T-helper 2 cell treated with Interferon-gamma antibody and Interleukin-4, amounts not matched to agents 100 ng/mL and 5 ng/mL, for 36 hours (primary cell): ENCODE data around the gene JARID2. TPM values are rescaled to one million over a fixed set of nuclear protein-coding genes. Genes with fewer than 3 reads are reported as not detected.

Source experiments
- intact Hi-C: fragments of 100-400 bp; cut with micrococcal nuclease; formaldehyde crosslinking; loops from one replicate; pipeline ENCODE4 v1.15.1; 2023
- total RNA-seq: library from RNA; stranded (reverse); gene quantifications from 2 replicates; pipeline ENCODE4 v1.2.3, GENCODE V29; 2022

JARID2 gene
- total RNA-seq, 1 donor from 2014 or later = 32.0 TPM

DNA sequence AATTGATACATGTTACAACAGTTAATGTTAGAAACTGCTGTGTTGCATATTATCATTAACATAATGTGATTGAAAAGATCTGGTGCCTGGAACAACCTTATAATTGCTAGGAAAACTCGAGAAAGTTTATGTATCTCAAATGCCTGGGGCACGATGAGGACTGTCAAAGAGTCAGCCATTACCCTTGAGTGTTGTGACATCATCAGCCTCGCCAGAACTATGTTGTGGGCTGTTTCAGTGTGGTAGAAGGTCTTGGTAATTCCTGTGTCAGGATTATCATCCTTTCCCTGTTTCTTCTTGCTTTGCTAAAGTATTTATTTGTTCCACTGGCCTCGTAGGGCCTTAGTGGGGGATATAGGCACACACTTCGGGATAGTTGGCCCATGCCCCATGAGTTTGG lies 231.9 kb downstream of the JARID2 start:
- intact Hi-C loops = no loop called here

DNA sequence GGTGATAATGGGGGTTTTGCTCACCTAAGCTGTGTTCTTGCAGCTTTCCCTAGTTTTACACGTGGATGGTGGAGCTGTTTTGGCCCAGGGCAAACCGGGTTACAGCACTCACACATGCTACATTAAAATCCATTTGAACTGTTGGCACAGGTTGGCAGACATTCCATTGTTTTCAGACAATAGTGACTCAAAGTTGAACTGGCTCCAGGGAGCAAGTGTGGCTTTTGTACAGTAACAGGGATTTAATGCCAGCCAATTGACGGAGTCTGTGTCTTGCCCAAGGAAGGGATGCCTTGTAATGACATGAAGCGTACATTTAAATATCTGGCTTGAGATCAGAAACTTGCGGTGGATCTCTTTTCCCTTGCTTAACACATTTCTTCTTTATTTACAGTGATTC lies 233.9 kb downstream of the JARID2 start:
- intact Hi-C loops = no loop called here

DNA sequence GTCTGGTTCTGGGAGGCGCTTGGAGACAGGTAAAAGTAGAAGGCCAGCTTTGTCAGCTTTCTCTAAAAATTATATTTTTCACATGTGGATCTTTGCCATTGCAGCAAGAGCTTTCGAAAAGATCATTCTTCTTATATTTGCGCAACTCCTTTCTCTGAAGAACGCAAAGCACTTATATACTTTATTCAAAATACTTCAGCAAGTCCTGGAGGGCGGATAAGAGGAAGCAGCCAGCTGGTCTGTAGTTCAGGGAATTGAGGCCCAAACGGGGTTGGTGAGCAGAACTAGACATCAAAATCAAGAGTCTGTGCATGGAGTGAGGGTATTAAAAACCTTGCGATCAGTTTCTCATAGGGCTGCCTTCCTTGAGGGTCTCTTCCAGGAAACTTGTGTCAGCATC lies 234.7 kb downstream of the JARID2 start:
- intact Hi-C loops = no loop called here

DNA sequence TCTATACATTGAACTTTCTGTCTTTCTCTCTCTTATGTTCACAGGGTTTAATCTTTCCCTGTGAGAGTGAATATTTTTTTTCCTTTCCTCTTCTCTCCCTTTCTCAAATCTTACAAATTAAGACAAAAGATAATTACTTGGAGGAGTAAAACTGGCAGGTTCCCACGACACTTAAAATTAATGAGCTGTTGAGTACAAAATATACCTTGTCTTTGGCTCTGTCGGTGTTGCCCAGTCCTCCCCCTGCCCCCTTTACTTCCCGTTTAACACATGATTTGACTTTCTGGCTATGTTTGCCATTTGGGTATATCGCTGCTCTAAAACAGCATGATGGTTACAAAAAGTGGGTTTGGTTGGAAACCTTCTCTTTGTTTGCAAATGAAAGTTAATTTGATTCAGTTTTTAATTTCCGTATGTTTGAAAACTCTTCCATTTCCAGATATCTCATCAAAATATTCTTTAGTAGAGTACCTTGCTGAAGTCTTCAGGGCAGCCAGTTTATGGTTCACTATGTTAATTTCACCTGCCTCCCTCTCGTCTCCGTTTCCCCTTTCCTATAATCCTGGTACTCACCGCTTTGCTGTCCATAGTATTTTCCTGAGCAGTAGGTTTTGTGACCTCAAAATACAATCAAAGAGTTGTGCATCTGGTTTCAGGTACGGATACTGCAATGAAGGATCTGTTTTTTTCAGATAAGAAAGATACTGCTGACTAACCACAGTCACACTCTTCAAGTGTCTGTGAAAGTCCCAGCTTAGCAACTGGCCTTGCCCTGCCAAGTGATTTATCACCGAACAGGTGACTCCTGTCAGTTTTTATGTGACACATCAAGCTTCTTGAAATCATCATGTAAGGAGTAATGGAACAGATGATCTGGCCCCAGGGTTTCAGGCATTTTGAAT lies 235.8 kb downstream of the JARID2 start:
- intact Hi-C loops = no loop called here

DNA sequence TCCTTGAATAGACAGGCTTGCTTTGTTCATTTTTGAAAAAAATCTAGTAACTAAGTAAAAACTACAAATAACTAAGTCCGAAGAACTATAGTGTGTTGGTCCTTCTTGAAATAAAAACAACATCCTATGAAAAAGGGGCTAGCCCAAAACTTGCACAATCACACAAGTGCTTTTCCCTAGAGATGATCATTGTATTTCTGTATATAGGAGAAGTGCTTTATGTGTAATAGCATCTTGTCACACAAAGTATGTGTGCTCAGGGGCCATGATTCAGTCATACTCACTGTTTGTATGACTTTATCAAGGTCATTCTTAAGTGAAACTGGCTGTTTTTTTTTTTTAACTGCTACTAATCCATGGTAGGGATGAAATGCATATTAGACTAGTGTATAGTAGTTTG lies 237.2 kb downstream of the JARID2 start:
- intact Hi-C loops = no loop called here

DNA sequence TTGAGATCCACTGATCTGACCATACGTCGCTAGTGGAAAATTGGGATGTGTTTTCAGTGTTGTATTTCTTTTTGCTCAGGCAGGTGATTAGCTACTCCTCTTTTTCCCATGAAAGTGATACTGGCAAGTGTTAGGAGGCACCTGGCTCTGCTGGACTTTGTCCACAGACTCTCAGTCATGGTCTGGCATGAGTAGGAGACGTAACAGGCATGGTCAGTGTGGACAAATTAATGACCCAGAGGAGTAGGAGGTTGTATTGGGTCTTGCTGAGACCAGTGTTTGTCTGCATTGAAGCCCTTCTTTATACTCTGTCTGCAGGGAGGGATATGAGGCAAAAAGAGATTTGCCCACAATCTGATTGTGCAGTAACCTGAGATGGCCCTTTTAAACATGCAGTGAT lies 238.3 kb downstream of the JARID2 start:
- intact Hi-C loops = no loop called here

DNA sequence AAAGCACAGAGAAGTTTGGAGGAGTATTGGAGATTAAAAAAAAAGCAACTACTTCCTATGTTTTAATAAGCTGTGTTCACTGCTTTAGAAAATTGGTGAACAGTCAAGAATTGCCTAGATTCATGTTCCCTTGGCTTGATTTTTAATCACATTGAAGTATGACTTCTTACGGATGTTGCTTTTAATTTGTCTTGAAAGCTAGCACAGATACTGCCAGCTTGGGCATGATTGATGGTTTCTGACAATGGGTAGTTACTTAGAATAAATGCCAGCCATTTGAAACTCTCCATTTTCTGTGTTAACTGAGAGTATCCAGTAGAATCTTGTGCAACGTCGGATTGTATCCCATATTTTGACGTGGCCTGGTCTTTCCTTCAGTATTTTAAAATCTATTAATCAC lies 239.0 kb downstream of the JARID2 start:
- intact Hi-C loops = no loop called here

DNA sequence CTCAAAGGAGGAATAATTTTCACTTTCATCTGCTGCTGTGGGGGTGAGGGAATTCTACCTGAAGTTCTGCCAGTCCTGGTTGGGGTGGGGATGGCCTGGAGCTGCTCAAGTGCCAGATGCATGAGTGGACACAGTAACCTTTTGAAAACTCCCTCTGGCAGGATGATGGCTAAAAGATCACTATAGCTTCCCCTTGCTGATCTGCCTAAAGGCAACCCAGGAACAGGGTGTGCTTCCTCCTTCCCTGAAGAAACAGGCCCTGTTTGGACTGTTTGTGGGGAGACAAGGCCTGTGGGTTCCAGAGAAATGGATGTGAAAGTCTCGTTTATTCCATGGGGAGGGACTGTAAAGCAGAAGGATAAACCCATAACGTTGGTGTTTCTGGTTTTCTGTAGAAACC lies 240.1 kb downstream of the JARID2 start:
- intact Hi-C loops = no loop called here

DNA sequence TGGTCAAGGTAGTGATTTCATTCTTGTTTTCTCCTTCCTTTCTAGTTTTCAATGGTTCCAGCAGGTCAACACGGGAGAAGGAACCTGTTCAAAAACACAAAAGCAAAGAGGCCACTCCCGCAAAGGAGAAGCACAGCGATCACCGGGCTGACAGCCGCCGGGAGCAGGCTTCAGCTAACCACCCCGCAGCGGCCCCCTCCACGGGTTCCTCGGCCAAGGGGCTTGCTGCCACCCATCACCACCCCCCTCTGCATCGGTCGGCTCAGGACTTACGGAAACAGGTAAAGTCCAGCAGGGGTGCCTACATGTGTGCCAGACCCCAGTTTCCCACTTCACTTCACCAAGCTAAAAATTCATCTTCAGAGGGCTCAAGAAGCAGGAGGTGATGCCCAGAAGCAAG lies 241.4 kb downstream of the JARID2 start:
- intact Hi-C loops = no loop called here

DNA sequence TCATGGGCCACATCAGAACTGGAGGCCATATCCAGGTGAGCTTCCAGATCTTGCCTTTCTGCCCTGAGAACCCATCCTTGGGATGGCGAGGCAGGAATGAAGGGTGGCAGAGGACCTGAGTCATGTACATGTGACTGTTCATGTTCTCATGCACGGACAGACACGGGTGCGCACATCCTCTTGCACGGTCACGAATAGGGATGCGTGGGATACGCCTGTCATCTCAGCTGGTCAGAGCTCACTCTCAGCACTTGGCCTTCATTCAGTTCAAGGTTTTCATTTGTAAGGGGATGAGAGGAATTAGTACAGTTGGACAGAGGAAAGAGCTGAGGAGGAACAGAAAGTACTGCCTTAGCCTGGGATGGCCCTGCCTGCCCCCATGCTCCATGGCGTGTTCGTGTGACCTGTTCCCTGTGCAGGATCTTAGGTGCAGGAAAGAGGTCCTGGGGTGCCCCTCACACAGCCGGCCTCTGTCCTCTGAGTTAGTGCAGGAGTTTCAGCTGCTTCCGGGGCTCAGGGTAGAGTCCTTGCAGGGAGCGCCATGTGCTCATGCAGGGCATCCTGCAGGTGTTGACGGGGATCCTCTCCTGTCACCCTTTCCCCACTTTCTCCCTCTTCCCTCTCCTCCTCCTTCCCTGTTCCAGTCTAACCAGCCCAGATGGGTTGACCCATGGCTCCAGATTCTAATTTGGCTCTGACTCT lies 243.5 kb downstream of the JARID2 start:
- intact Hi-C loops = no loop called here

DNA sequence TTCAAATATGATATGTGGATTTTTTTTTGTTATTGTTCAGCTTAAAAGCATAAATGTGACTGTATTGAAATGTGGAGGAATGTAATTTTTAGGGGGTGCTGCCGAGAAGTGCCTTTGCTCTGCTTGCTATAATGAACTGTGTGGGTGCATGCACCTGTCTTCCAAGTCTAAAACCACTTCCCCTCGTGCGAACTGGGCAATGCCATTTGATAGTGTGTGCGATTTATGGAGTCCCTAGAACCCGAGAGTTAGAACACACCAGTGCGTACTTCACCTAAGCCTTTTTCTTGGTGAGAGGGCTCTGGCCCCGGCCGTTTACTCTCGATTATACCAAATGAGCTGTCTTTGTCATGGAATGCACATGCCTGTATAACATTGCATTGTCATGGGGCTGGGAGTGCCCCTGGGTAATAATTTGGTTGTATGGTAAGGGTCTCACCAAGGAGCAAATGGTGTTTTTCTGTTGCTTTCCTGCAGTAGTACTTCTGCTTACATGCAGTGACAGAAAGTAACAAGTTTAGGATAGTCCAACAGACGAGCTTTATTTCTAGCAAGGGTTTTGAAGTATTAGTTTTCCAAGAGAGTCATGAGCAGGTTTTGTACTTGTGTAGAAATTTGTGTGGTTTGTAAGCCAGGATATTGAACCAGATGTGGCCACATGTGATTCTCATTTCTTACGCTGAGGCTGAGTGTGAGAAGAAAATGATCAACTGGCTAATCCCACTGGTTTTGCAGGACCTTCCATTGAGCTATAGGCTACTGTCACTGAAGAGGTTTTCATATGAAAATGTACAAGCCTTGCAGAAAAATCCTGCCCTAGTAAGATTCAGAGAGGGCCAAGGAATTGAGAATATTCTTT lies 244.6 kb downstream of the JARID2 start:
- intact Hi-C loops = loop anchor here (2.0 to 5.0 kb wide), 2 partner anchors 132 to 243 kb away; partner anchors contain the start of gene JARID2

DNA sequence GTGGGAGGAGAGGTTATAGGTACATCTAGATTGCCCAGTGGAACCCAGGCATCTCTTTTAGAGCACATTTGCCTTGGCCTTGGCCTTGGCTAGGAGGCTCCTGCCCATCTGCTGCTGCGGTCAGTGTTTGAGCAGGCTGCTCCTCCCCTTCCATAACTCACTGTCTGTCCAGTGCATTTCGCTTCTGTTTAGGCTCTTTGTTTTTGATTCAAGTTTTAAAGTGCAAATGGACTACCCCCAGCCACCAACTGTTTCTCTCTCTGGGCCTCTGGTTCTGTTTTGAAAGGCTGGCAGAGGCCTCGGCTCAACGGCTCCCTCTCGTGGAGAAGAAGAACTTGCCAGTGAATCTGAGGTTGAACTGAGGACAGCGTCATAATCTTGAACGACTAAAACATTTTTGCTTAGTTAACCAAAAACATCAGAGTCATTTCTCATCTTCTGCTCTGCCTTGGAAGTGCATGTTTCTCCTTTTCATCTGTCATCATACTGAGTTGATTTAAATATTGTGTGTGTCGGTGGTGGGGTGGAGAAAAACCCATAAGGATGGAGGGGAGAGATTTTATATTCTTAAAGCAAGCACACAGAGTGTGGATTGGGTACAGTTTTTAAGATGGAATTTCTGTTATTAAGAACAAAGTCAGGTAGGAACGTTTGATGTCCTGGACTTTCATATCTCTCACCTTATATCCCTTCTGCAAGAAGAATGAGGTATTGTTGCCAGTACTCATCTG lies 245.6 kb downstream of the JARID2 start:
- intact Hi-C loops = loop anchor here (2.0 to 5.0 kb wide), 2 partner anchors 131 to 244 kb away; partner anchors contain the start of gene JARID2

DNA sequence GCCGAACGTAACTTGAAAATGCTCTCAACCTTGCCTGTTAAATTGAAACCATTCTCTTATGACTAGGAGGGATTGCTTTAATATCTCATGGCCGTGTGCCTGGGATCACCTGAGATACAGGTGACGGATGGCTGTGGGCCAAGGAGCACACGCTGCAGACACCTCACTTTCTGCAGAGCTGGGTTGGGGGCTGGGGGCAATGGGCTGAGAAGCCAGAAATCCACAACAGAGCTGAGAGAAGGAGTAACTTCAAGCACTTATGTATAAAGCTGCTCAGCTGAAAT lies 246.1 kb downstream of the JARID2 start:
- intact Hi-C loops = loop anchor here (2.0 to 5.0 kb wide), 2 partner anchors 131 to 245 kb away; partner anchors contain the start of gene JARID2

DNA sequence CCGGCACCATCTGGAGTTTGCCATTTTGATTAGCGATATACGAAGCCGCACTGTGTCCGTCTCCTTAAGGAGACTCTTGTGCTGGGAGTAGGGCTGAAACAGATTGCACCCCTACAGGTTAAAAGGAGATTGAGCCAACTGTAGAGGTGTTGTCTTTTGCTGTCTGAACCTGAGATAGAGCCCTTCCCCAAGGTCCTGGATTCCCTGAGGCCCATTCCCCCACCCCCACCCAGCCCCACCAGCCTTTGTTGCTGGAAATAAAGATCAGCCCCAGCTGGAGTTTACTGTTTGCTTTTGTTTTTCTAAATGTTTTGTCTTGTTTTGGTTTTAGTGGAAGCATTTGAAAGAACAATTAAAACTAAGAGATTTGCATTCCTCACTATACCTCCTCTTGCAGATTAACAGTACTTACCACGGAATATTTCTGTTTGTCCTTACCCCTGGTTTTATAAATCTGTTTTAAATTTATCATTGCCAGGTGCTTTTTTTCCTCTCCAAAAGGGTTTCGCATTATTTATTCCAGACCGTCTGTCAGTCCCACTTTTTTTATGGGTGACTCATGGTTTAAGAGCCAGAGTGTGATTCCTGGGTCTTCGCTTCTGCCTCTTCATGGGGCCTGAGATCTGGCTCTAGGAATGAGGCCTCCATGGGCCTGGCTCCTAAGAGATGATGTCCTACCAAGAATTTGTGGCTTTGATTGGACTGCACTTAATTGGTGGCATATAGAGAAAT lies 247.7 kb downstream of the JARID2 start:
- intact Hi-C loops = loop anchor here (5.0 kb wide), 1 partner anchor 246 kb away; the partner anchor contains the start of gene JARID2

DNA sequence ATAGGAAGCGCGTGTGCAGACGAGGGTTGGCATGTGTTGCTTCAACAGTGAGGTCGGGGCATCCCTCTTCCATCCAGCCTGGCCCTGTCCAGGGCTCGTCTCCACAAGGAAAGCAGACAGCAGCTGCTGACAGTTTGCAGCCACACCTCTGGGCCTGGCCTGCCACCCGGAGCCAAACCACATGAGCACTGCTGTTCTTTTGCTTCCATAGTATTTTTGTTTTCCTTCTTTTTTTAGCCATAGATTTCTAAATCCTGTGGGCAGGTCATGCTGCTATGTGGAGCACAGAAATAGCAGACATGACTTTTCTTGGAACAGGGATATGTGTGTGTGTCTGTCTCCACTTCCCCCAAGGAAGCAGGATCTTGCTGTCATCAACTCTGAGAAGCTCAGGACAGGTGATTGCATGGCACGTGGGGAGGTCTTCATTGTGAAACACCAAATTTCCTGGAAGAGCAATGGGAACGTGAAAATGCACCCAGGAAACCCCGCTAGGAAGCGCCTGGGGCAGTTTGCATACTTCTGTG lies 249.6 kb downstream of the JARID2 start:
- intact Hi-C loops = no loop called here

DNA sequence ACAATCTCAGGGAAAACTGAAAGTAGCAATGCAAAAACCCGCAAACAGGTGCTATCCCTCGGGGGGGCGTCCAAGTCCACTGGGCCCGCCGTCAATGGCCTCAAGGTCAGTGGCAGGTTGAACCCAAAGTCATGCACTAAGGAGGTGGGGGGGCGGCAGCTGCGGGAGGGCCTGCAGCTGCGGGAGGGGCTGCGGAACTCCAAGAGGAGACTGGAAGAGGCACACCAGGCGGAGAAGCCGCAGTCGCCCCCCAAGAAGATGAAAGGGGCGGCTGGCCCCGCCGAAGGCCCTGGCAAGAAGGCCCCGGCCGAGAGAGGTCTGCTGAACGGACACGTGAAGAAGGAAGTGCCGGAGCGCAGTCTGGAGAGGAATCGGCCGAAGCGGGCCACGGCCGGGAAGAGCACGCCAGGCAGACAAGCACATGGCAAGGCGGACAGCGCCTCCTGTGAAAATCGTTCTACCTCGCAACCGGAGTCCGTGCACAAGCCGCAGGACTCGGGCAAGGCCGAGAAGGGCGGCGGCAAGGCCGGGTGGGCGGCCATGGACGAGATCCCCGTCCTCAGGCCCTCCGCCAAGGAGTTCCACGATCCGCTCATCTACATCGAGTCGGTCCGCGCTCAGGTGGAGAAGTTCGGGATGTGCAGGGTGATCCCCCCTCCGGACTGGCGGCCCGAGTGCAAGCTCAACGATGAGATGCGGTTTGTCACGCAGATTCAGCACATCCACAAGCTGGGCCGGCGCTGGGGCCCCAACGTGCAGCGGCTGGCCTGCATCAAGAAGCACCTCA lies 250.7 kb downstream of the JARID2 start:
- intact Hi-C loops = no loop called here

DNA sequence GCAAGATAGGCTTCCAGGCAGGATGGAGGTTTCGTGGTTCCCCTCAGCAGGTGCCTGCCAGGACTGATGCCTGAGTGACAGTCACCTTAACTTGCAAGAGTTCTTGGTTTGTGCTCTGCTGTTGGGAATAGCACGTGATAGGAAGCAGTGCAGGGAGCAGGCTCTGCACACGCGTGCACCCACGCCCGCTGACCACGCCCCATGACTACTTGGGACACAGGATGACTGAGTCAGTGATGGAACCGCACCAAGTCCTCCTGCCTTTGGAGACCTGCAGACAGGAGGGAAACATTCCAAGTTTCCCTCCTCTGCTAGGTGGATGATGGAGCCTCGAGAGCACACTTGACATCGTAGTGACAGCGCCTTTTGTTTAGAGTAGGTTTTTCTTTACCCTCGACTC lies 252.8 kb downstream of the JARID2 start:
- intact Hi-C loops = no loop called here

DNA sequence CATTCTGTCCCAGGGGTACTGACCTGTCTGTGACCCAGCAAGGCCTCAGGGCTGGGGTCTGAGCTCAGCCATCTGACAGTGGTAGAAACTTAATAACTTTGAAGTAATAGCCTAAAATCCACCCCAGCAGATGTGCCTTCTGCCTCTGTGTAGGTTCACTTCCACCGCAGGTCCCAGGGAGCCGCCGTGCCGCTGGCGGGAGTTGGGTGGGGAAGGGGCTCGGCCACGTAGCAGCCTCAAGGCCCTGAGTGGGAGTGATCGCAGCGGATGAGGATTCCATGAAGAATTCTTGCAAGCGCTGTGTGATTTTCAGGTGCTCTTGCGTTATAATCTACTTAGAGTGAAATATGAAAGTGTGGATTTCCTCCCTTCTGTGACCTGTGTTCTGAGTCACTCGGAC lies 253.3 kb downstream of the JARID2 start:
- intact Hi-C loops = no loop called here

DNA sequence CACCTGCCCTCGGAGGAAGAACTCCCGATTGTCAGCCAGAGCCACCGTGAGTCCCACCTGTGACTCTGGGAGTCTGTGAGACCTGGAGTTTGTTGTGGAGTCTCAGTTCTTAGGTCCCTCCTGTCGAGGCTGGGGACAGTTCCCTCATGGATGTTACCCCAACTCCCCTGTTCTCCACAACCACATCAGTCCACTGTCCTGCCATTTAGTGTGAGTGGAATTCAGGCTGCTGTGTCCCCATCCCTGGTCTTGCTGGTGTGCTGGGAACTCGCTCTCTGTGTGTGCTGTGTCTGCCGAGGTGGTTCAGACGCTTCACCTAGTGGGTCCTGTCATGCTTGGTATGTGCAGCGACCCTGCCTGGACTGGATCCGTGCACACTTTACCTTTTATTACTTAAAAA lies 253.7 kb downstream of the JARID2 start:
- intact Hi-C loops = no loop called here
